Endothelial cell of umbilical vein (primary cell): ENCODE results near the gene UVSSA.

ENCODE experiments used
- CTCF ChIP-seq, 2 donors: IDR thresholded peaks; 1 replicate in 1 of 2; 2 replicates in 1 of 2; pipeline ENCODE4 v1.5.1; 2011; ENCODE audit warnings: low read length in 2 of 2, mild to moderate bottlenecking in 2 of 2, moderate library complexity in 2 of 2, control low read depth in 1 of 2, inconsistent platforms in 1 of 2, low read depth in 1 of 2; ENCODE audit not compliant: insufficient read depth in 1 of 2; ENCODE audit errors: extremely low read depth in 1 of 2
- EZH2 ChIP-seq: IDR thresholded peaks from 2 replicates; pipeline ENCODE4 v1.6.1; 2012; ENCODE audit warnings: borderline replicate concordance, low read depth, mild to moderate bottlenecking, moderate library complexity, low read length, inconsistent platforms; ENCODE audit not compliant: severe bottlenecking
- FOS ChIP-seq: IDR thresholded peaks from 2 replicates; pipeline ENCODE4 v1.6.1; 2011; ENCODE audit warnings: mild to moderate bottlenecking, low read length, moderate library complexity, borderline replicate concordance; ENCODE audit not compliant: insufficient read depth
- JUN ChIP-seq: IDR thresholded peaks from 2 replicates; pipeline ENCODE4 v1.6.1; 2011; ENCODE audit warnings: borderline replicate concordance, low read depth; ENCODE audit not compliant: insufficient read length, insufficient read depth
- MAX ChIP-seq: IDR thresholded peaks from 2 replicates; pipeline ENCODE4 v1.6.1; 2011; ENCODE audit not compliant: insufficient read depth, insufficient read length
- MYC ChIP-seq: IDR thresholded peaks from one replicate; pipeline ENCODE4 v1.6.1; 2011; ENCODE audit warnings: mild to moderate bottlenecking, low read depth, low read length
- POLR2A ChIP-seq: IDR thresholded peaks from 2 replicates; pipeline ENCODE4 v1.6.1; 2012; ENCODE audit warnings: low read depth, mild to moderate bottlenecking, control low read depth, low read length
- POLR2AphosphoS5 ChIP-seq: IDR thresholded peaks from 2 replicates; pipeline ENCODE4 v1.6.1; 2012; ENCODE audit warnings: low read depth, mild to moderate bottlenecking, control low read depth, low read length, moderate library complexity; ENCODE audit not compliant: insufficient read depth

GRCh38 chr4:1418494-1419285, 71.7 kb downstream of the UVSSA start:
- no peak for TF ChIP-seq CTCF (IDR thresholded peaks at IDR 0.05; ENCODE audit: extremely low read depth in 1 of 2, insufficient read depth in 1 of 2, low read depth in 1 of 2, low read length in 2 of 2)
- TF ChIP-seq POLR2A = no peak
- no peak for TF ChIP-seq MAX
- no peak for TF ChIP-seq POLR2AphosphoS5
- no peak for TF ChIP-seq EZH2
- TF ChIP-seq JUN = no peak
- TF ChIP-seq FOS = no peak
- no peak for TF ChIP-seq MYC
